ENCODE data around the gene SMPD4. TPM values are rescaled to one million over a fixed set of nuclear protein-coding genes. Genes with fewer than 3 reads are reported as not detected.
"Not testable (repeated sequence)": the region's sequence is repeated elsewhere in the genome, so short reads cannot be mapped to it uniquely, and the experiment has no call there.

The SMPD4 gene
- total RNA-seq, 2 experiments from 2014 or later: 105 to 107 TPM

DNA sequence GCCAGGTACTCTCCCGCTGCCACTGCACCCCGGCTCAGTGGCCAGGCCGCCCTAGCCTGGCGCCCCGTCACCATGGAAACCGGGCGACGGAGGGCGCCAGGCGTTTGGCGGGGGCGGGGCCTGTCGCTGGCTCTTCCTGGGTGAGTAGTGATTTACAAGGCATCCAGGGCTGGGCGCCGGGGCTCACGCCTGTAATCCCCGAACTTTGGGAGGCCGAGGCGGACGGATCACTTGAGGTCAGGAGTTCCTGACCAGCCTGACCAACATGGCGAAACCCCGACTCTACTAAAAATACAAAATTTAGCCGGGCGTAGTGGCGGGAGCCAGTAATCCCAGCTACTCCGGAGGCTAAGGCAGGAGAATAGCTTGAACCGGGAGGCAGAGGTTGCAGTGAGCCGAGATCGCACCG, 36.4 kb downstream of the SMPD4 start, which contains the start of gene CCDC74B:
Gene CCDC74B, minus strand, starts transcription at position 107 of the 409 bp plus-strand sequence. CDS start 116 bp downstream, outside the sequence.
- CTCF ChIA-PET: interaction anchor here (1.0 kb wide), 1 partner anchor 38 kb away, joined by 3 read pairs; no protein-coding TSS in a partner anchor
- POLR2A ChIA-PET: not testable (repeated sequence)

DNA sequence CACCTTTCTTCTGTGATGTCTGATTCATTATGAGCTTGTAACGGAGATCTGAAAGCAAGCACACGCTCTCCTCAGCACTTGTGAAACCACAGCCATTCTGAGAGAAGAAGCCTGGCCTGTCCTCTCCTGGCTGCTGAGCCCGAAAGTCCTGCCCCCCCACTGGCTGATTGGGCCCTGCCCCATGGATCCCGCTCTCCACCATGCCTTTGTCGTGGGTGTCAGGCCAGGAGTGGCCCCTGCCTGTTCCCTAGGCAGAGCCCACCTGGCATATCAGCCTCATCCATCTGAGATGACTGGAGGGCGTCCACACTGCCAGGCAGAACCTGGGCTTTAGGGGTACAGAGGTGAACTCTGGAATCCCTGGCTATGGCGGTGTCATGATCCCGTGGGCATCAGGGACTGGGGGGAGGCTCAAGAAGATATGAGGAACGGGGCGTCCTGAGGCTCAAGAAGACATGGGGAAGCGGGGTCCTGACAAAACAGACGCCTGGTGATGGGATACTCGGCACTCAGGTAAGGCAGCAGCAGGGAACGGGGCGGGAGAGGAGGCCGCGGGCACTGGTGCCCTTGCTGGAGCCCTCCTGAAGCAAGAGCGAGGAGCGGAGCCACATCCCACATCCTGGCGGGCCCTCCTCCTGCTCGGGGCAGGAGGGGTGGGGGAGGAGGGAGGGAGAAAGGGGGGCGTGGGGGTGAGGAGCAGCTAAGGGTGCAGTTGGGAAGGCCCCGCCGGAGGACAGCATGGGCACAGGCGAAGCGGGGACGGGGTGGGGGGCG, 37.9 kb downstream of the SMPD4 start:
- POLR2A ChIA-PET, CTCF ChIA-PET: not testable (repeated sequence)

DNA sequence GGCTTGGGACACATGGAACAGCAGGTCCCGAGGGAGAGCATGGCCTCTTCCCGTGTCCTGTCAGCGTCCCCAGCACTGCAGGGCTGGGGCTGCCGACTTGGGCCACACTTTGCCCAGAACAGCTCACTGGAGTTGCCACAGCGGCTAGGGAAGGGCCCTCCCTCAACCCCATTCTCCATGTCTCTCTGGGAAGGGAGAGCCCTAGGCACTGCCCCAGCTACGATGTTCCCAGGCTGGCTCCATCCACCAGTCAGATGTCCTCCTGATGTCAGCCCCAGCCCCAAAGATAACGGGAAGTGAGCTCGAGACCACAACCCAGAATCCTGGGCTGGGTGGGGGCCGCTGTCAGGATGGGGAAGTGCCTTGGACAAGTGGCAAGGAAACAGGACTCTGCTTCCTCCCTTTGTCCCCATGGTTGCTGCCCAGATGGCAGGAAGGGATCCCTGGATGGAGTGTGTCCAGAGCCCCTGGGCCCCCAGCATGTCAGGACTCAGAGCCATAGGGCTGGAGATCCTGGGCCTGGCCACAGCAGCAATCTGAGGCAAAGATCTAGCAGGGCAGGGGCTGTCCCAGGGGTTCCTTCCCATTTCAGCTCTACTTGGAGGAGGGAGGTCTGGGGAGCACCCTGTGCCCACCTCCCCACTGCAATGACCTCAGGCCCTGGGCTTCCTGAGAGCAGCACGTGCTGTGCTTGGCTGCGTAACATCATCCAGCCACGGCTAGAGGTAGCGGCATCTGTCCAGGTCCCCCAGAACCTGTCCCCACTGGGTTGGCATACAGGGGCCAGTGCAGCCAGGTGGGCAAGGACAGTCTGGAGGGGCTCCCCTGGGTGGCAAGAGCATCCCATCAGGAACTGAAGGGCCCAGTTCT, 38.8 kb downstream of the SMPD4 start:
- POLR2A ChIA-PET, CTCF ChIA-PET: not testable (repeated sequence)

- CTCF ChIA-PET, POLR2A ChIA-PET: not testable (repeated sequence)
These were observed 39.6 kb downstream of the SMPD4 start for GRCh38 chr2:130141645-130142370.

DNA sequence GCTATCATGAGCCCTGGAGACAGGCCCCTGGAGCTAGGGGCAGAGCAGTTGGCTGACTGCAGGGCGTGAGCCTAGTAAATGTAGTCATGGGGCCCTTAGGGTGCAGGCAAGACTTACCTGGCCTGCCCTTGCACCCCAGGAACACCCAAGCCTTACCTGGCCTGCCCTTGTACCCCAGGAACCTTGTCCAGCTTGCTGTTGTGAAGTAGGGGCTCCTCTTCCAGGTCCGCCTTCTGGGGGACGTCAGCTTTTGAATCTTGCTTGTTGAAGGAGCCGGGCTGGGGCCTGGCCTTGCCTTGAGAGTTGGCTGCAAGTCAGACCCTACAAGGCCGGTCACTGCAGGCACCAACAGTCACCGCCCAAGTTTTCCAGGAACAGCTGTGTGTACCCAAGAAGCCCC, 40.4 kb downstream of the SMPD4 start:
- POLR2A ChIA-PET, CTCF ChIA-PET: not testable (repeated sequence)

- CTCF ChIA-PET: not testable (repeated sequence)
These were observed 40.9 kb downstream of the SMPD4 start for GRCh38 chr2:130140516-130140915.

GRCh38 chr2:130139331-130140280, 41.8 kb downstream of the SMPD4 start:
- POLR2A ChIA-PET, CTCF ChIA-PET: not testable (repeated sequence)

More at GRCh38 chr2:130140516-130140915, 40.9 kb downstream of the SMPD4 start:
- POLR2A ChIA-PET: not testable (repeated sequence)

GRCh38 chr2:130138841-130139251, 42.6 kb downstream of the SMPD4 start:
- CTCF ChIA-PET, POLR2A ChIA-PET: not testable (repeated sequence)

GRCh38 chr2:130138326-130138725, 43.1 kb downstream of the SMPD4 start:
- POLR2A ChIA-PET, CTCF ChIA-PET: not testable (repeated sequence)

- POLR2A ChIA-PET, CTCF ChIA-PET: not testable (repeated sequence)
These were observed 44.3 kb downstream of the SMPD4 start for GRCh38 chr2:130137118-130137517.

GRCh38 chr2:130136546-130136945, 44.9 kb downstream of the SMPD4 start:
- CTCF ChIA-PET, POLR2A ChIA-PET: not testable (repeated sequence)

DNA sequence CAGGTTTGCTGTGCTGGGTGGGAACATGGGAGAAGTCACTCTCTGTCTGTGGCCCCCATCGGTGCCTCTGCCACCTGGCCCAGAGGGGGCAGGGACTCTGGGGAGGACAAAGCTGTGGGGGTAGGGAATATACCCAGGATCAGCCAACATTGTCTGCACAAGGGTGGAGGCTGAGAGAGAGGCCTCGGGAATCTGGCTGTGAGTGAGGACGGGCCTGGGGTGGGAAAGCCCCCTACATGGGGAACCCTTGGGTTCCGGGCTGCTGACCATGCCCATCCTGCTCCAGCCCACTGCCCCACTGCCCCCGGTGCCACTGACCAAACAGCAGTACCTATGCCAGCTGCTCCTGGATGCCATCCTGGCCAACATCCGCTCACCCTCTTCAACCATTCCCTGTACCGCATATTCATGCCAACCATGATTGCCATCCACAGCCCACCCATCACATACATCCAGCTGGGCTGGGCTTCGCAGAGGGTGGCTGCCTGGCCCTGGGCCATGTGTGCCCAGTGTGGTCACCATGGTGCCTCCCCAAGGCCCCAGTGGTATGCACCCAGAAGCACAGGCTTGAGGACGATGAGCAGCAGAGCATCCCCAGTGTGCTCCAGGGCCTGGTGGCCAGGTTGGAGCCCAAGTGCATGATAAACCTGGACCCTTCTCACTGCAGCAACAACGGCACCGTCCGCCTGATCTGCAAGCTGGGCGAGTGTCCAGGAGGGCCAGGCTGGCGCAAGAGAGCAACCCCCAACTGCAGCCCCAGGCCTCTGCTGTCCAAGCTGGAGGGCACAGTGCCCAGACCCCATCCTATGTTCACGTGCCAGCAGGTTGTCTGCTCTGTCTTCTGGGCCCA, 45.5 kb downstream of the SMPD4 start:
- ChIA-PET POLR2A (no interaction called here), CTCF (no interaction called here)

DNA sequence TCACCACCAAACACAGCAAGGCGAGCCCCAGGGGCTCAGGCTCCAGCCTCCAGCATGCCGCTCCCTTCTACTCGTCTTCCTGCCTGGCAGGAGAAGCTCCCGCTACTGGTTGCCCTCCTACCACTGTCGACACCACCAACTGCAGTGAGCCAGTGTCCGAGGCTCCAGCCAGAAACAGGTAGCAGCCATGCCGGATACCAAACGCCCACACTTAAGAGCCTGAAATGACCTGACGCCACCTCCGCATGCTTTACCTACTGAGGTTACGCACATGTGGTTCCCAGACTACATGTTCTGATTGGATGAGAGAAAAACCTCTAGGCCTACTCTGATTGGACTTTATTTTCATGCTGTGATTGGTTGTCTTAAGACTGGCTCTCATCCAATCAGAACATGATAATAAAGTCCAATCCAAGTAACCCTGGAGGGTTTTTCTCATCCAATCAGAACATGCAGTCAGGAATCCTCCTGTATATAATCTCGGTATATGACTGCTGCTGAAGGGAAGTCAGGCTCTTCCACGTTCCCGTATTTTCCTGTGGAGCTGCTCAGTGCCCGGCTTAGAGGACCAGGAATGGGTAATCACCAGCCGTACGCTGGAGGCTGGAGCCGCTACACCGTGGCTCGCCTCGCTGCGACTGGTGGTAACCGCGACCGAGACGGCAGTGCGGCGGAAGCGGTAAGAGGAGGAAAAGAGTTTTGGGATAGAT, 52.1 kb downstream of the SMPD4 start, which contains the start of gene POTEF:
Gene POTEF, minus strand, starts transcription at position 103 of the 710 bp plus-strand sequence. CDS start 8,707 bp downstream, outside the sequence.
- POLR2A ChIA-PET, CTCF ChIA-PET: not testable (repeated sequence)

DNA sequence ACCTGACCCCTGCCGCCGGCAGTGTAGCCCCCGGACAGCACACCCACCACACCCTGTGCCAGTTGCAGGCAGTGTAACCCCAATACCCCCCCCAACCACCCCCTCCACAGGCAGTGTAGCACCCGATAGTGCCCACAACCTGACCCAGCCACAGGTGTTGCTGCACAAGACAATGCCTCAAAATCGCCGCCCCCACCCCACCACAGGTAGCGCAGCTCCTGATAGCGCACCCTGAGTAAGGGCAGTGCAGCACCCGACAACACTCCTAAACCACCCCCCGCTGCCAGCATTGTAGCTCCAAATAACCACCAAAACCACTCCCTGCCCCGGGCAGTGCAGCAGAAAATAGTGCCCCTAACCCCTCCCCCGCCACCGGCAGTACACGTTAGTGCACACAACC, 52.9 kb downstream of the SMPD4 start:
- POLR2A ChIA-PET, CTCF ChIA-PET: not testable (repeated sequence)

DNA sequence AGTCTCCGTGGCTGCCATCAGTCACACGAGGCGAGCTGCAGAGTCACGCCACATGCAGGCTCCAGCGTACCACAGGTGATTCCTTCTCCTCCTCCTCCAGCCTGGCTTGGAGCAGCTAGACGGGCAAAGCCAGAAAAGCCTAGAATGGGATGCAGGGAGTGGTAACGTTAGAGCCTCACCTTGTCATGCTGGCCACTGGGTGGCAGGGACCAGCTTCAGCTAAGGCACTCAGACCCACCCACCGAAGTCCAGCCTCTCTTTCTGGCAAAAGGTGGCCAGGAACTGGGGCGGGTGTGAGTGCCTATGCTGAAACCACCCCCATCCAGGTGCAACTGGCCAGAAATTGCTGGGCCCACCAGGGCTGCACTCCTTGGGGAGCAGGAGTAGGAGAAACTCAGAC, 53.7 kb downstream of the SMPD4 start:
- CTCF ChIA-PET, POLR2A ChIA-PET: not testable (repeated sequence)

GRCh38 chr2:130120924-130121323, 60.5 kb downstream of the SMPD4 start:
- CTCF ChIA-PET, POLR2A ChIA-PET: not testable (repeated sequence)

GRCh38 chr2:130102597-130103363, 78.6 kb downstream of the SMPD4 start:
- CTCF ChIA-PET: not testable (repeated sequence)

More at GRCh38 chr2:130102597-130103363, 78.6 kb downstream of the SMPD4 start:
- POLR2A ChIA-PET: not testable (repeated sequence)

All from activated CD8-positive, alpha-beta memory T cell treated with anti-CD3 and anti-CD28 coated beads for 36 hours (primary cell).